ENCODE measurements around the gene CD28. TPM values are rescaled to one million over a fixed set of nuclear protein-coding genes. Genes with fewer than 3 reads are reported as not detected.

The CD28 gene
- total and polyA plus RNA-seq, 7 experiments from 2014 or later: 52.2 to 224 (median 113) TPM

Other genes with a start within 250 kb of the CD28 start
- 1 to 10 TPM; 1.8 to 5.5 (median 3.0) TPM for gene RAPH1, start 171.3 kb upstream of the CD28 start, total RNA-seq
- under 1 TPM; 0.57 to 0.91 TPM for gene RAPH1, start 171.3 kb upstream of the CD28 start, polyA plus RNA-seq
- 10 to 100 TPM; 10.1 to 36.7 (median 20.6) TPM for gene CTLA4, start 161.1 kb downstream of the CD28 start, total RNA-seq
- 1 to 10 TPM; 1.9 to 2.5 TPM for gene CTLA4, start 161.1 kb downstream of the CD28 start, polyA plus RNA-seq
- 10 to 100 TPM; 26.2 to 54.9 (median 50.2) TPM for gene ICOS, start 230.1 kb downstream of the CD28 start, total RNA-seq
- gene ICOS, start 230.1 kb downstream of the CD28 start, polyA plus RNA-seq: 10 to 100 TPM; 22.4 to 25.4 TPM

Data from naive thymus-derived CD4-positive, alpha-beta T cell (primary cell).